Smooth muscle cell of the brain vasculature (primary cell): Measurements from ENCODE around the gene VAV2.
"Not testable (repeated sequence)": the region's sequence is repeated elsewhere in the genome, so short reads cannot be mapped to it uniquely, and the experiment has no call there.

Experiments used
- DNase-seq: peaks from one replicate; pipeline ENCODE4 v3.0.0-alpha.2; 2012; ENCODE audit warnings: low read depth, low spot score

The VAV2 gene

GRCh38 chr9:133769511-133770075 lies 222.5 kb downstream of the VAV2 start:
- no peak for DNase-seq

- DNase-seq: no peak
Observed at GRCh38 chr9:133768859-133769510, 223.1 kb downstream of the VAV2 start.

GRCh38 chr9:133768371-133768858 lies 223.7 kb downstream of the VAV2 start:
- no peak for DNase-seq

GRCh38 chr9:133767625-133768024 lies 224.5 kb downstream of the VAV2 start:
- DNase-seq: no peak

- no peak for DNase-seq
Observed at GRCh38 chr9:133767008-133767407, 225.1 kb downstream of the VAV2 start.

- DNase-seq: not testable (repeated sequence)
Observed at GRCh38 chr9:133766234-133766633, 225.9 kb downstream of the VAV2 start.

- no peak for DNase-seq
Observed at GRCh38 chr9:133763272-133764183, 228.6 kb downstream of the VAV2 start.

- no peak for DNase-seq
Observed at GRCh38 chr9:133762488-133763271, 229.4 kb downstream of the VAV2 start.

- no peak for DNase-seq
Observed at GRCh38 chr9:133761641-133762248, 230.4 kb downstream of the VAV2 start.

GRCh38 chr9:133760713-133761290 lies 231.3 kb downstream of the VAV2 start:
- no peak for DNase-seq

GRCh38 chr9:133759946-133760345 lies 232.2 kb downstream of the VAV2 start:
- DNase-seq: no peak

GRCh38 chr9:133759146-133759900 lies 232.8 kb downstream of the VAV2 start:
- DNase-seq: no peak

GRCh38 chr9:133758228-133758627 lies 233.9 kb downstream of the VAV2 start:
- no peak for DNase-seq

- DNase-seq: no peak
Observed at GRCh38 chr9:133754688-133755227, 237.4 kb downstream of the VAV2 start.

- no peak for DNase-seq
Observed at GRCh38 chr9:133754187-133754586, 237.9 kb downstream of the VAV2 start.

GRCh38 chr9:133752739-133753446 lies 239.2 kb downstream of the VAV2 start:
- DNase-seq: no peak

- DNase-seq: no peak
Observed at GRCh38 chr9:133750982-133751649, 241.0 kb downstream of the VAV2 start.

- DNase-seq: no peak
Observed at GRCh38 chr9:133747309-133747708, 244.8 kb downstream of the VAV2 start.

- not testable (repeated sequence) for DNase-seq
Observed at GRCh38 chr9:133744528-133744927, 247.6 kb downstream of the VAV2 start.
